ENCODE measurements around the gene RAB11FIP5.

DNA sequence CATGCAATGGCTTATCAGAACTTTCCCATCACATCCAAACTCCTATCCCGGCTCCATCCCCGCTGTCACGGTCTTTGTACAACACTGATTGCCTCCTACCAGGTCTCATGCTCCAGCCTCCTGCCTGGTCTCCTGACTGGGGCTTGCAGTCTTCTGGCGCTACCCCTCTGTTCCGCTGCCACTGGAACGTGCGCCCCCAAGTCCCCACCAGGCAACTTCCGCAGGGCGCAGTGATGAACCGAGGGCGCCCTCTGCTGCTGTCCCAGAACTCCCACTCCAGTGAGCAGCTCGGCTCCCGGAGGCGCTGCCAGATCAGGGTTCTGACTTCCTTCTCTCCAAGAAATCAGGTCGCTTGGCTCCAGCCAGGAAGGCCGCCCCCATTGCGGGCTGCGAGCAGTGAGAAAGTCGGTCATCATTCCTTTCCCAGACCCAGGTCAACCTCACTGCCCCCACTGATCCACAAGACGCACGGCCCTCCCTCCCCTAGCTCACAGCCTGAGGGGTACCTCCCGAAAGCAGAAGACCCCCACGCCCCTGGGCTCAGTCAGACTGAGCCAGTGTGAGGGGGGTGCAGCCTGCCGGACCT, 43.9 kb upstream of the RAB11FIP5 start:
- no peak for TF ChIP-seq POLR2A (IDR thresholded peaks at IDR 0.05)
- TF ChIP-seq, protein P1, sequence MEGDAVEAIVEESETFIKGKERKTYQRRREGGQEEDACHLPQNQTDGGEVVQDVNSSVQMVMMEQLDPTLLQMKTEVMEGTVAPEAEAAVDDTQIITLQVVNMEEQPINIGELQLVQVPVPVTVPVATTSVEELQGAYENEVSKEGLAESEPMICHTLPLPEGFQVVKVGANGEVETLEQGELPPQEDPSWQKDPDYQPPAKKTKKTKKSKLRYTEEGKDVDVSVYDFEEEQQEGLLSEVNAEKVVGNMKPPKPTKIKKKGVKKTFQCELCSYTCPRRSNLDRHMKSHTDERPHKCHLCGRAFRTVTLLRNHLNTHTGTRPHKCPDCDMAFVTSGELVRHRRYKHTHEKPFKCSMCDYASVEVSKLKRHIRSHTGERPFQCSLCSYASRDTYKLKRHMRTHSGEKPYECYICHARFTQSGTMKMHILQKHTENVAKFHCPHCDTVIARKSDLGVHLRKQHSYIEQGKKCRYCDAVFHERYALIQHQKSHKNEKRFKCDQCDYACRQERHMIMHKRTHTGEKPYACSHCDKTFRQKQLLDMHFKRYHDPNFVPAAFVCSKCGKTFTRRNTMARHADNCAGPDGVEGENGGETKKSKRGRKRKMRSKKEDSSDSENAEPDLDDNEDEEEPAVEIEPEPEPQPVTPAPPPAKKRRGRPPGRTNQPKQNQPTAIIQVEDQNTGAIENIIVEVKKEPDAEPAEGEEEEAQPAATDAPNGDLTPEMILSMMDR (IDR thresholded peaks at IDR 0.05) = peak; percentile 60 to 79 (median 72)
